Nephron (organoid): Measurements from ENCODE around the gene NEURL4.
A peak's percentile ranks its signal among the peaks of the same experiment; 100 is the strongest.

Source experiments
- H3K27ac Mint-ChIP-seq, 3 experiments: 2 replicates each; pipeline ENCODE4 v1.8.0; 2020; ENCODE audit warnings: mixed read lengths in 3 of 3, mild to moderate bottlenecking in 2 of 3, moderate library complexity in 1 of 3
- H3K27me3 Mint-ChIP-seq: 2 replicates; pipeline ENCODE4 v1.8.0; 2021; ENCODE audit warnings: low read depth, mild to moderate bottlenecking, moderate library complexity, mixed read lengths
- H3K36me3 Mint-ChIP-seq: 2 replicates; pipeline ENCODE4 v1.8.0; 2020; ENCODE audit warnings: low read depth, mixed read lengths
- H3K4me1 Mint-ChIP-seq: 2 replicates; pipeline ENCODE4 v1.8.0; 2020; ENCODE audit warnings: mixed read lengths
- H3K4me3 Mint-ChIP-seq, 3 experiments: 2 replicates each; pipeline ENCODE4 v1.8.0; 2020; ENCODE audit warnings: mild to moderate bottlenecking in 3 of 3, mixed read lengths in 3 of 3, moderate library complexity in 2 of 3
- H3K9me3 Mint-ChIP-seq: 2 replicates; pipeline ENCODE4 v1.8.0; 2020; ENCODE audit warnings: mixed read lengths
- TF ChIP-seq, protein P1 (sequence below), 3 experiments: fragments of 200-600 bp; sonication (generic); IDR thresholded peaks; one replicate each; pipeline ENCODE4 v1.5.0; 2021; ENCODE audit warnings: antibody characterized with exemption in 3 of 3; ENCODE audit not compliant: unreplicated experiment in 3 of 3

Gene NEURL4

DNA sequence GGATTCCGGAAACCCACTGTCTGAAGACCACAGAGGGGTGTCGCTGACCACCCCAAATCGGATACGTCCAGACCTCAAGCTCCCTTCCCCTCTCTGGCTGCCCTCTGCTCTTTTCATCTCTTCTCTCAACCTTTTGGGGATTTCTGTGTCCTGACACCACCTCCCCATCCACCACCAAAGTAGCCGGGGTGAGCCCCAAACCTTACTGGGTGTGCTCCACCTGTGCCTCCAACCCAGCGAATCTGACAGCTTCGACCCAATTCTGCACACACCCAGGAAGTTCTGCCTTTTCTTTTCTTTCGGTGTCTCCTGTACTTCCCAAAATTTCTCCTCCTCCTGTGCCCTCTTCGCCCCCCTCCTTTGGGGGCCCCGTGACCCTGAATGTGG is 23.4 kb upstream of the NEURL4 start:
- H3K9me3 Mint-ChIP-seq: no peaks in the 10 kb centered on the region
- peak overlapping the region; percentile 89 to 94 (median 93) for H3K4me3 Mint-ChIP-seq
- H3K36me3 Mint-ChIP-seq: no peaks in the 10 kb centered on the region
- H3K4me1 Mint-ChIP-seq: peaks cover 48% of the 10 kb centered on the region
- H3K27ac Mint-ChIP-seq: peak overlapping the region; percentile 92 to 96 (median 94)
- TF ChIP-seq, protein P1, sequence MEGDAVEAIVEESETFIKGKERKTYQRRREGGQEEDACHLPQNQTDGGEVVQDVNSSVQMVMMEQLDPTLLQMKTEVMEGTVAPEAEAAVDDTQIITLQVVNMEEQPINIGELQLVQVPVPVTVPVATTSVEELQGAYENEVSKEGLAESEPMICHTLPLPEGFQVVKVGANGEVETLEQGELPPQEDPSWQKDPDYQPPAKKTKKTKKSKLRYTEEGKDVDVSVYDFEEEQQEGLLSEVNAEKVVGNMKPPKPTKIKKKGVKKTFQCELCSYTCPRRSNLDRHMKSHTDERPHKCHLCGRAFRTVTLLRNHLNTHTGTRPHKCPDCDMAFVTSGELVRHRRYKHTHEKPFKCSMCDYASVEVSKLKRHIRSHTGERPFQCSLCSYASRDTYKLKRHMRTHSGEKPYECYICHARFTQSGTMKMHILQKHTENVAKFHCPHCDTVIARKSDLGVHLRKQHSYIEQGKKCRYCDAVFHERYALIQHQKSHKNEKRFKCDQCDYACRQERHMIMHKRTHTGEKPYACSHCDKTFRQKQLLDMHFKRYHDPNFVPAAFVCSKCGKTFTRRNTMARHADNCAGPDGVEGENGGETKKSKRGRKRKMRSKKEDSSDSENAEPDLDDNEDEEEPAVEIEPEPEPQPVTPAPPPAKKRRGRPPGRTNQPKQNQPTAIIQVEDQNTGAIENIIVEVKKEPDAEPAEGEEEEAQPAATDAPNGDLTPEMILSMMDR (IDR thresholded peaks at IDR 0.05; ENCODE audit: unreplicated experiment in 3 of 3): peak in 2 of 3 experiments; percentile 62 to 67
- peaks cover 9% of the 10 kb centered on the region for H3K27me3 Mint-ChIP-seq

DNA sequence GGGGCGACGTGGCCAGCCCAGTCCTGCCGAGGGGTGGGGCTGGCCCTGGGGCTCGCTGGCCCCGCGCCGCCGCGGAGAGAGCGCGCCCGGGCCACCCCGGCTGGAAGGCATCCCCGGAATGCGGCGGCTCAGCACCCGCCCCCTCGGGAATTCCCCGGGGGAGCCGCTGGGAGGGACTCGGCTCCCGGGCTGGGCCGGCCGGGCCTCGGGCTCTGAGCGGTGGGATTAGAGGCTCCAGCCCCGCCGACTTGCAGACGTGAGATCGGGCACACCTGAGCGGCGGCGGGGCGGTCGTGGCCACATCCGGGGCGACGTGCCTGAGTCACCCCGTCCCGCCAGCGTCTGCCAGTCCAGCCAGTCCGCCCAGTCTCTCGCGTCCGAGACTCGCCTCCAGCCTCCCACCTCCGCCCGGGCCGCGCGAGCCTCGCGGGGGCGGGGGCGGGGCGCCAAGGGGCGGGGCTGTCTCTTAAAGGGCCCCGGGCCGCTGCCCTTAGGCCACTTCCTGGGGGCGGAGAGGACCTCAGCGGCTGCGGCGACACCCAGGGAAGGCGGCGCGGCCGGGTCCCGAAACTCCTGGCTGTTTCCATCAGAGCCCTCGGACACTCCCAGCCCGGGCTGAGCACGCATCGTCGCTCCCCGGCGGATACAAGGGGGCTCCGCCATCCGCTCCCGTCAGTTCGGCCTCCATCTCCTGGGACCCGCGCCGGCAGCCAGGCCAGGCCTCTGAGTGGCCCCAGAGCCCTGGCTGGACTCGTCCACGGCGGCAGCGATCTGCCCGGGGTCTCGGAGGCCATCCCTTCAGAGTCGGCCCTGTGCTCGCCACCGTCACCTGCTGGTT is 22.7 kb upstream of the NEURL4 start, which contains the start of gene KCTD11:
Gene KCTD11, plus strand, starts transcription at position 498 of the 838 bp plus-strand sequence.
- H3K36me3 Mint-ChIP-seq: no peaks in the 10 kb centered on the region
- peak within 1 kb of the TSS; percentile 93 to 97 (median 94) for H3K4me3 Mint-ChIP-seq
- H3K4me1 Mint-ChIP-seq: peaks cover 51% of the 10 kb centered on the region
- TF ChIP-seq, protein P1 (IDR thresholded peaks at IDR 0.05; ENCODE audit: unreplicated experiment in 3 of 3): peak in 1 of 3 experiments; percentile 66
- H3K27ac Mint-ChIP-seq: peak within 1 kb of the TSS; percentile 94 to 99 (median 99)
- no peaks in the 10 kb centered on the region for H3K9me3 Mint-ChIP-seq
- peaks cover 3% of the 10 kb centered on the region for H3K27me3 Mint-ChIP-seq

DNA sequence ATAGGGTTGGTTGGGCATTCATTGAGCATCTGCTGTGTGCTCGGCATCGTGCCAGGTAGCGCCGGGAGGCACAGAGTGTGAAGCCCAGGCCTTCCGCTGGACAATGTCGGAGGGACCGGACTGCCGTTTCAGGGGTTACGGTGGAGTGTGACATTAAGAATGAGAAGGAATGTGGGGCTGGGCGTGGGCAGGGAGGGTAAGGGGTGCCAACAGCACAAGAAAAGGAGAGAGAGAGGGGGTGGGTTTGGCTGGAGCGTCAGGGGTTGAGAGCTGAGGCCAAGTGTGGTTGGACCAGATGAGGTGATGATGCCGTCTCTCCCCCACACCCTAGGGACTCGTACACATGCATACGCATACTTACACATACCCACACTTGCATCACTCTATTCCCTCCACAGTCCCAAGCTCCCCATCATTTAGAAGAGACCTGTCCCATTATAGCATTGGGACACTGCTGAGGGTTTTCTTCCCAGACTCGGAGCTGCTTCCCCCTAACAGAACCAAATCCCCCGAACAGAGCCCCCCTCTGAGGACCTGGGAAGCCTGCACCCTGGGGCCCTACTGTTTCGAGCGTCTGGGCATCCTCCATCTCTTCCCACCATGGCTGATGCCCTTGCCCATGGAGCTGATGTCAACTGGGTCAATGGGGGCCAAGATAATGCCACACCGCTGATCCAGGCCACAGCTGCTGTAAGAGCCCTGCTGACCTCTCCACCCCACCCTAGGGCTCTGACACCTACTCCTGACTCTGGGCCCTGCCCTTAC is 19.5 kb upstream of the NEURL4 start:
- Mint-ChIP-seq H3K9me3 (no peaks in the 10 kb centered on the region), H3K36me3 (no peaks in the 10 kb centered on the region), H3K27me3 (peaks cover 13% of the 10 kb centered on the region), H3K4me1 (peaks cover 39% of the 10 kb centered on the region), H3K4me3 (peak overlapping the region; percentile 91 to 97 (median 93)), H3K27ac (peak overlapping the region; percentile 94 to 99 (median 99))
- TF ChIP-seq, protein P1 (IDR thresholded peaks at IDR 0.05; ENCODE audit: unreplicated experiment in 3 of 3): no peak

DNA sequence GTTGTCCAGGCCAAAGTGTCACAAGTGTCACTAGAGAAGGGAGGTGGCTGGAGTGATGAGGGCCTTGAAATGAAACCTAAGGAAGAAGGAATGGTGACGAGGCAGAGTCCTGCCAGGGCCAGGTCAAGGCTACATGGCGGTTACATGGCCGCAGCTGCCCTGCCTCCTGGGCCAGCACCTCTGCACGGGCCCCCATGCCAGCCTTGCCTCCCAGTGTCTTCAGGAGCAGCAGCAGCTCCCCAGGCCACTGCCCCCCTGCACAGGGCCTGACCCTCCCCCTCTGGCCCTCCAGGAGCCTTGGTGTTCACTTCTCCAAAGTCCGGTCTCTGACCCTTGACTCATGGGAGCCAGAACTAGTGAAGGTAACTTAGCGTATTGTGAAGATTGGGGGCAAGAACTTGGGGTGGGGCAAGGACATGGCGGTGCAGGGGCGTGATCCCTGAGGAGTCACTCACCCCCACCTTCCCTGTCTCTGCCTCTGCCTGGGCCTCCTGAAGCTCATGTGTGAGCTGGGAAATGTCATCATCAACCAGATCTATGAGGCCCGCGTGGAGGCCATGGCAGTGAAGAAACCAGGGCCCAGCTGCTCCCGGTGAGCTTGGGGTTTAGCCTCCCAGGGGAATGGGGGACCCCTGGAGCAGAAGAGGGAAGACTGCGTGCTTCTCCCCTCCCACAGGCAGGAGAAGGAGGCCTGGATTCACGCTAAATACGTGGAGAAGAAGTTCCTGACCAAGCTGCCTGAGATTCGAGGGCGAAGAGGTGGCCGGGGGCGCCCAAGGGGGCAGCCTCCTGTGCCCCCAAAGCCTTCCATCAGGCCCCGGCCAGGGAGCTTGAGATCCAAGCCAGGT is 18.7 kb upstream of the NEURL4 start:
- Mint-ChIP-seq H3K4me1 (peaks cover 36% of the 10 kb centered on the region), H3K27me3 (peaks cover 13% of the 10 kb centered on the region), H3K27ac (peak overlapping the region in 2 of 3 experiments; percentile 66 to 94), H3K36me3 (no peaks in the 10 kb centered on the region), H3K9me3 (no peaks in the 10 kb centered on the region), H3K4me3 (peak overlapping the region; percentile 49 to 63 (median 53))
- TF ChIP-seq, protein P1 (IDR thresholded peaks at IDR 0.05; ENCODE audit: unreplicated experiment in 3 of 3): no peak

DNA sequence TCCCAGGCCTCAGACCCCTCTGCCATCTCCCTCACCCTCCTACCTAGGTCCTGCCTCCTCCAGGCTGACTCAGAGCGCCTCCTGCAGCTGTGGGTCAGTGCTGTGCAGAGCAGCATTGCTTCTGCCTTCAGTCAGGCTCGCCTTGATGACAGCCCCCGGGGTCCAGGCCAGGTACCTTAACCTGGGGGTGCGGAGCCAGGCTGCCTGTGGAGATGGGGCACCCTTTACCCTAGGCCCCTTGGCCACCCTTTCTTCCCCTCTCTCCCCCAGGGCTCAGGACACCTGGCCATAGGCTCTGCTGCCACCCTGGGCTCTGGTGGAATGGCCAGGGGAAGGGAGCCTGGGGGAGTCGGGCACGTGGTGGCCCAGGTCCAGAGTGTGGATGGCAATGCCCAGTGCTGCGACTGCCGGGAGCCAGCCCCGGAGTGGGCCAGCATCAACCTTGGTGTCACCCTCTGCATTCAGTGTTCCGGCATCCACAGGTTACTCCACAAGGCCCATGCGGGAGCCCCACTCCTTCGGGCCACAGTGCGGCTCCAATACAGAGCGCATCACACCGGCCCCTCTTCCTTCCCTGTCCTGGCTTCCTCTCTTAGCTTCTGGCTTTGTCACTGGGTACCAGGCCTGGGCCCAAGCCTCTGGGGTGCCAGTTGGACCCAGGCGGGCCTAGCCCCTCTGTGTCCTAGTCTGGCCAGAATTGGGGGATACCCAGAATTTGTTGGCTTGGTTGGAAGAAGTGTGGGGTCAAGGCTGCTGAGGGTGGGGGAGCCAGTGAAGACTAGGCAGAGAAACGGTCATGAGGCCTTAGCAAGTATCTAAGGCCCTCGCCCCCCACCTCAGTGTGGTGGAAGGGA is 17.9 kb upstream of the NEURL4 start:
- Mint-ChIP-seq H3K27me3 (peaks cover 13% of the 10 kb centered on the region), H3K27ac (peak overlapping the region in 2 of 3 experiments; percentile 66 to 94), H3K4me1 (peaks cover 29% of the 10 kb centered on the region), H3K36me3 (no peaks in the 10 kb centered on the region), H3K4me3 (peak overlapping the region in 2 of 3 experiments; percentile 11 to 48), H3K9me3 (no peaks in the 10 kb centered on the region)
- TF ChIP-seq, protein P1 (IDR thresholded peaks at IDR 0.05; ENCODE audit: unreplicated experiment in 3 of 3): no peak
